CD4-positive, alpha-beta T cell (primary cell): Measurements from ENCODE around the gene ABLIM1. TPM values are rescaled to one million over a fixed set of nuclear protein-coding genes. Genes with fewer than 3 reads are reported as not detected.

Source experiments
- ATAC-seq: fragments of 200-7000 bp; cut with Tn5 transposase; one replicate; pipeline ENCODE4 v1.10.0; 2022; ENCODE audit warnings: mild to moderate bottlenecking; ENCODE audit not compliant: poor library complexity
- CTCF ChIA-PET: fragments of 350-600 bp; sonication (Branson Sonifier 250); formaldehyde crosslinking; loops from one replicate; lab custom pipeline; 2021; ENCODE audit warnings: antibody characterized with exemption, inconsistent platforms; lab: Charles Lee
- POLR2A ChIA-PET: fragments of 350-600 bp; sonication (Branson Sonifier 250); formaldehyde crosslinking; loops from one replicate; lab custom pipeline; 2021; ENCODE audit warnings: antibody characterized with exemption, inconsistent platforms; lab: Charles Lee
- DNase-seq, 14 experiments: peaks; one replicate each; pipeline ENCODE4 v3.0.0-alpha.2; 2013 to 2020; ENCODE audit warnings: mixed read lengths in 2 of 14
- H3K27ac ChIP-seq, 2 donors: one replicate each; pipeline versions ENCODE4 v1.5.1 to v1.7.0; 2013; ENCODE audit warnings: low read length in 2 of 2, low read depth in 1 of 2, mild to moderate bottlenecking in 1 of 2
- H3K27me3 ChIP-seq, 2 experiments: 1 replicate in 1 of 2; 2 replicates in 1 of 2; pipeline versions ENCODE4 v1.6.1 to v1.7.0; 2013; ENCODE audit warnings: low read length in 2 of 2, control low read depth in 1 of 2, mild to moderate bottlenecking in 1 of 2, moderate library complexity in 1 of 2; ENCODE audit not compliant: insufficient read depth in 2 of 2, control insufficient read depth in 1 of 2
- H3K36me3 ChIP-seq: one replicate; pipeline ENCODE4 v1.6.1; 2013; ENCODE audit warnings: low read length, control low read depth; ENCODE audit not compliant: insufficient read depth
- H3K4me1 ChIP-seq: one replicate; pipeline ENCODE4 v1.6.1; 2013; ENCODE audit warnings: low read length, control low read depth; ENCODE audit not compliant: insufficient read depth
- H3K4me3 ChIP-seq: one replicate; pipeline ENCODE4 v1.5.1; 2013; ENCODE audit warnings: mild to moderate bottlenecking, low read length, moderate library complexity
- H3K9me3 ChIP-seq, 2 experiments: 1 replicate in 1 of 2; 2 replicates in 1 of 2; pipeline versions ENCODE4 v1.6.1 to v1.7.0; 2013; ENCODE audit warnings: low read length in 2 of 2, mild to moderate bottlenecking in 2 of 2, control low read depth in 1 of 2, moderate library complexity in 1 of 2; ENCODE audit not compliant: control insufficient read depth in 1 of 2, insufficient read depth in 1 of 2
- H3K27ac Mint-ChIP-seq: one replicate; pipeline ENCODE4 v1.8.0; 2020; ENCODE audit warnings: mixed read lengths
- H3K27me3 Mint-ChIP-seq: one replicate; pipeline ENCODE4 v1.8.0; 2021; ENCODE audit warnings: mixed read lengths
- H3K36me3 Mint-ChIP-seq: one replicate; pipeline ENCODE4 v1.8.0; 2021; ENCODE audit warnings: low read depth, mixed read lengths
- H3K4me1 Mint-ChIP-seq: one replicate; pipeline ENCODE4 v1.8.0; 2021; ENCODE audit warnings: low read depth, mixed read lengths
- H3K4me3 Mint-ChIP-seq: one replicate; pipeline ENCODE4 v1.8.0; 2020; ENCODE audit warnings: mild to moderate bottlenecking, mixed read lengths
- H3K9me3 Mint-ChIP-seq: one replicate; pipeline ENCODE4 v1.8.0; 2020; ENCODE audit warnings: mixed read lengths
- intact Hi-C, 2 experiments: fragments of 100-400 bp; cut with DNase I in 1 of 2; cut with micrococcal nuclease in 1 of 2; formaldehyde crosslinking; loops; one replicate each; pipeline versions ENCODE4 v1.15.1 to v1.9.0; 2023 to 2025; cut with DNase I, micrococcal nuclease
- total RNA-seq, 174 experiments: library from RNA in 2 of 174; stranded (reverse) in 2 of 174; gene quantifications; one replicate each; pipeline ENCODE4 v1.2.3 and lab custom pipeline; 2021 to 2026
- TF ChIP-seq, protein P1 (sequence below): fragments of 200-600 bp; IDR thresholded peaks from one replicate; pipeline ENCODE4 v1.8.0; 2022; ENCODE audit warnings: antibody characterized with exemption, mild to moderate bottlenecking

Gene ABLIM1
- total RNA-seq, 2 experiments from 2014 or later = 217 to 224 TPM

DNA sequence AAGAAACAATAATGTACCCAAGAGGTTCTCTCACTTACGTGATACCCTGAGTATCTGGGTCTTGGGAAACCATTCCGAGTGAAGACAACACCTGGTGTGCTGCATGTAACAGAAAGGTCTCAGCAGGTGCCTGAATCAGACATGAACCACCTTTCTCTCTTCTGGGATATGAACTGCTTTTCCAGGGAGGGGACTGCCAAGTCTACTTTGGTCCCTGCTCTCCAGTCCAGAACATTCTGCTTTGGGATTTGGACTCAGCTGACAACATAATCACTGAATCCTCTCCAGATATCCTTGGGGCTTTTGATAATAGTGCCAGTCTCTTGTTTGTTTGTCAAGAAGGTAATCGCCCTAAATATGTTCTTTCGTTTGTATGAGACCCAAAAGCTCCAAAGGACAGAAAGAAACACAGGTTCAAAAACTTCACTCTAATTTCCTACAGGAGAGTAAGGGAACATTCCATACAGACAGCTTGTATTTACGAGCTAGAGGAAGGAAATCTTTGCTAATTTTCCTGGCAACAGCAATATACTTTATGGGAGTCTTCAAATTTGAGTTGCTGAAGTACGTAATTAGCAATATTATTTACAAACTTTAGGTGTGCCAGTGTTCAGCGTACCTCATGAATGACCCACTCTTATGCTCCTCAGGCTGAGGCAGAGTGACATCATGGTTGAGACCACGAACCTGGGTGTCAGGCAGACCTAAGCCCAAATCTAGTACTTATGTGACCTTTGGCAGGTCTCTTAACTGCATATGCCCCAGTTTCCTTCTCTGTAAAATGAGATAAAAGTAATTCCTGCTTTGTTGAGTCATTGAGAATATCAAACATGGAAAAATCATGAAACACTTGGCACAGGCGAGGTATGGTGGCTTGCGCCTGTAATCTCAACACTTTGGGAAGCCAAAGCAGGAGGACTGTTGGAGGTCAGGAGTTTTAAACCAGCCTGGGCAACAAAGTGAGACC lies 5.4 kb downstream of the ABLIM1 start:
- intact Hi-C loops = no loop called here
- ChIA-PET POLR2A (no interaction called here), CTCF (no interaction called here)
- Histone ChIP-seq H3K4me3 (no peak overlapping the region), H3K9me3 (no peaks in the 10 kb centered on the region), H3K4me1 (no peaks in the 10 kb centered on the region), H3K27me3 (no peaks in the 10 kb centered on the region), H3K36me3 (no peaks in the 10 kb centered on the region), H3K27ac (no peak overlapping the region)
- Mint-ChIP-seq H3K4me3 (no peak overlapping the region), H3K27me3 (no peaks in the 10 kb centered on the region), H3K4me1 (no peaks in the 10 kb centered on the region), H3K36me3 (no peaks in the 10 kb centered on the region), H3K9me3 (no peaks in the 10 kb centered on the region), H3K27ac (no peak overlapping the region)
- no peak for ATAC-seq
- TF ChIP-seq, protein P1, sequence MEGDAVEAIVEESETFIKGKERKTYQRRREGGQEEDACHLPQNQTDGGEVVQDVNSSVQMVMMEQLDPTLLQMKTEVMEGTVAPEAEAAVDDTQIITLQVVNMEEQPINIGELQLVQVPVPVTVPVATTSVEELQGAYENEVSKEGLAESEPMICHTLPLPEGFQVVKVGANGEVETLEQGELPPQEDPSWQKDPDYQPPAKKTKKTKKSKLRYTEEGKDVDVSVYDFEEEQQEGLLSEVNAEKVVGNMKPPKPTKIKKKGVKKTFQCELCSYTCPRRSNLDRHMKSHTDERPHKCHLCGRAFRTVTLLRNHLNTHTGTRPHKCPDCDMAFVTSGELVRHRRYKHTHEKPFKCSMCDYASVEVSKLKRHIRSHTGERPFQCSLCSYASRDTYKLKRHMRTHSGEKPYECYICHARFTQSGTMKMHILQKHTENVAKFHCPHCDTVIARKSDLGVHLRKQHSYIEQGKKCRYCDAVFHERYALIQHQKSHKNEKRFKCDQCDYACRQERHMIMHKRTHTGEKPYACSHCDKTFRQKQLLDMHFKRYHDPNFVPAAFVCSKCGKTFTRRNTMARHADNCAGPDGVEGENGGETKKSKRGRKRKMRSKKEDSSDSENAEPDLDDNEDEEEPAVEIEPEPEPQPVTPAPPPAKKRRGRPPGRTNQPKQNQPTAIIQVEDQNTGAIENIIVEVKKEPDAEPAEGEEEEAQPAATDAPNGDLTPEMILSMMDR = no peak
- DNase-seq = no peak

DNA sequence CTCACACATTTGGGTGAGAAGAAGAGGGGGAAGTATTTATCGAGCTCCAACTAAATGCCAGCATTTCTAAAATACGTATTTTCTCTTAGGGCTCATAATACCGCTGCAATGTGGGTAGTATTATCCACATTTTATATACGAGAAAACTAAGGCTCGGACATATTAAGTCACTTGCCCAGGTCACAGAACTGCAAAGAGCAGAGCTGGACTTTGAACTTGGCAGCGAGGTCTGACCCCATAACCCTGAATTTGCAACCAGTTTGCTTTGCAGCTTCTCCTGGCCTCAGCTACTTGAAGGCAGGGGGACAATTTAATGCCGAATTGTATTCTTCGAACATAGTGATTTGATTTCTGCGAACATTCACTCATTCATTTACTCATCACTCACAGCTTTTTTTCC lies 7.2 kb downstream of the ABLIM1 start:
- Histone ChIP-seq H3K36me3 (no peaks in the 10 kb centered on the region), H3K4me1 (no peaks in the 10 kb centered on the region), H3K9me3 (no peaks in the 10 kb centered on the region), H3K27me3 (no peaks in the 10 kb centered on the region), H3K27ac (no peak overlapping the region), H3K4me3 (no peak overlapping the region)
- CTCF ChIA-PET = interaction anchor here (0.9 kb wide), 1 partner anchor 10 kb away, joined by 4 read pairs; no protein-coding TSS in a partner anchor
- Mint-ChIP-seq H3K4me1 (no peaks in the 10 kb centered on the region), H3K4me3 (no peak overlapping the region), H3K36me3 (no peaks in the 10 kb centered on the region), H3K27ac (no peak overlapping the region), H3K27me3 (no peaks in the 10 kb centered on the region), H3K9me3 (no peaks in the 10 kb centered on the region)
- POLR2A ChIA-PET = no interaction called here
- DNase-seq (no peak), ATAC-seq (no peak)
- intact Hi-C loops = no loop called here
- TF ChIP-seq, protein P1 = no peak

DNA sequence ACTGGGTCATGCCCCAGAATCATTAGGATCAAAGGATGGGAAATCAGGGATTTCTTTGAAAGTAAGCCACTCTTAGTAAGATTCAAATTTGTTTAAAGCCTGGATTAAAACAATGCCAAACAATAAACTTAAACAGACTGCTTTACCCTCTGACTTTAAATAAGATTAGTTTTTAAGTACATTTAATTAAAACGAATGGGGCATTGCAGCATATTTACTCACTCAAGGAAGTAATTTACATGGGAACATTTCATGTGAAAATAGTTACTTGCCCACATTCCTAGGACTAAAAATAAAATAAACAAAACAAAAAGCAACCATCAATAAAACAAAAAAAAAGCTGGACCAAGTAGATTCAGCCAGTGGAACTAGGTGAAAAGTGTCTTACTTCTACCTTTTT lies 7.8 kb downstream of the ABLIM1 start:
- TF ChIP-seq, protein P1 = no peak
- ChIA-PET CTCF (interaction anchor here (0.9 kb wide), 1 partner anchor 10 kb away, joined by 4 read pairs; no protein-coding TSS in a partner anchor), POLR2A (no interaction called here)
- Mint-ChIP-seq H3K4me3 (no peak overlapping the region), H3K36me3 (no peaks in the 10 kb centered on the region), H3K9me3 (no peaks in the 10 kb centered on the region), H3K27me3 (no peaks in the 10 kb centered on the region), H3K27ac (no peak overlapping the region), H3K4me1 (no peaks in the 10 kb centered on the region)
- DNase-seq (no peak), ATAC-seq (no peak)
- no peaks in the 10 kb centered on the region for H3K9me3 ChIP-seq
- no peak overlapping the region for H3K4me3 ChIP-seq
- intact Hi-C loops = no loop called here
- H3K27me3 ChIP-seq = no peaks in the 10 kb centered on the region
- H3K4me1 ChIP-seq = no peaks in the 10 kb centered on the region
- H3K27ac ChIP-seq = no peak overlapping the region
- no peaks in the 10 kb centered on the region for H3K36me3 ChIP-seq
